K562 (cell line): ENCODE data around the gene FGF5. TPM values are rescaled to one million over a fixed set of nuclear protein-coding genes. Genes with fewer than 3 reads are reported as not detected.

Source experiments
- BHLHE40 ChIP-seq: IDR thresholded peaks from 2 replicates; pipeline ENCODE4 v1.6.1; 2011; ENCODE audit warnings: low read length, improper control_type of control experiment
- FOXP1 ChIP-seq: sonication (generic); formaldehyde crosslinking; IDR thresholded peaks from 2 replicates; pipeline ENCODE4 v1.8.0; 2022; ENCODE audit warnings: mild to moderate bottlenecking, missing genetic modification reagents
- HEY1 ChIP-seq: fragments of 250-450 bp; sonication (Bioruptor Pico); IDR thresholded peaks from 2 replicates; pipeline ENCODE4 v1.5.0; 2020; ENCODE audit warnings: mild to moderate bottlenecking, moderate library complexity, borderline replicate concordance
- JUN ChIP-seq, 2 experiments: sonication (generic) in 1 of 2; formaldehyde crosslinking in 1 of 2; IDR thresholded peaks; 2 replicates each; pipeline versions ENCODE4 v1.6.1 to v1.8.0; 2012 to 2022; ENCODE audit warnings: borderline replicate concordance in 2 of 2, mild to moderate bottlenecking in 2 of 2, improper control_type of control experiment in 1 of 2, low read depth in 1 of 2, low read length in 1 of 2, missing genetic modification reagents in 1 of 2
- KAT7 ChIP-seq: sonication (generic); formaldehyde crosslinking; IDR thresholded peaks from 2 replicates; pipeline ENCODE4 v1.8.0; 2022; ENCODE audit warnings: missing genetic modification reagents, mild to moderate bottlenecking, borderline replicate concordance
- KDM5B ChIP-seq: fragments of 200-600 bp; sonication (generic); IDR thresholded peaks from 2 replicates; pipeline ENCODE4 v1.6.1; 2012; ENCODE audit warnings: low read depth, mild to moderate bottlenecking, moderate library complexity, low read length, control low read depth, inconsistent platforms; ENCODE audit not compliant: insufficient replicate concordance
- NONO ChIP-seq, 2 experiments: fragments of 200-400 bp in 1 of 2; fragments of 450-650 bp in 1 of 2; formaldehyde crosslinking in 1 of 2; IDR thresholded peaks; 2 replicates each; pipeline ENCODE4 v1.6.1; 2017; ENCODE audit warnings: low read depth in 2 of 2, mild to moderate bottlenecking in 2 of 2, moderate library complexity in 2 of 2, low read length in 1 of 2
- PHF8 ChIP-seq: fragments of 200-600 bp; sonication (generic); IDR thresholded peaks from 2 replicates; pipeline ENCODE4 v1.6.1; 2012; ENCODE audit warnings: mixed run types, mild to moderate bottlenecking, inconsistent platforms, low read length, moderate library complexity, borderline replicate concordance
- RCOR1 ChIP-seq, 2 experiments: IDR thresholded peaks; 2 replicates each; pipeline ENCODE4 v1.6.1; 2012; ENCODE audit warnings: low read depth in 2 of 2, low read length in 2 of 2, borderline replicate concordance in 1 of 2, improper control_type of control experiment in 1 of 2
- TAF1 ChIP-seq: IDR thresholded peaks from 2 replicates; pipeline ENCODE4 v1.6.1; 2011; ENCODE audit warnings: mild to moderate bottlenecking, low read length, moderate library complexity; ENCODE audit not compliant: insufficient read depth, control insufficient read depth, severe bottlenecking; ENCODE audit errors: extremely low read depth
- ZFX ChIP-seq: sonication (generic); formaldehyde crosslinking; IDR thresholded peaks from 2 replicates; pipeline ENCODE4 v1.8.0; 2022; ENCODE audit warnings: mild to moderate bottlenecking, missing genetic modification reagents, moderate library complexity
- polyA plus RNA-seq, 8 experiments: library from polyadenylated mRNA; depleted of rRNA in 4 of 8; stranded (reverse) in 5 of 8; unstranded in 3 of 8; fragments of >200 nt; fragmentation: Nextera tagmentation in 2 of 8; fragmentation: Illumina TruSeq in 1 of 8; extraction: Ambion mirVana in 2 of 8; extraction: Trizol in 1 of 8; gene quantifications; 2 replicates each; pipeline versions ENCODE4 v1.2.1 to v1.2.3, GENCODE V29; 2011 to 2014; ENCODE audit warnings: inconsistent platforms in 1 of 8, missing spikeins in 1 of 8
- total RNA-seq, 7 experiments: library from RNA; depleted of rRNA in 6 of 7; stranded (reverse); fragments of >200 nt in 6 of 7; fragmentation: Illumina TruSeq in 2 of 7; extraction: Trizol in 2 of 7; gene quantifications; 2 replicates each; pipeline versions ENCODE4 v1.2.1 to v1.2.3, GENCODE V29; 2011 to 2021; ENCODE audit warnings: low replicate concordance in 1 of 7
- TF ChIP-seq, protein P1 (sequence below): fragments of 450-650 bp; IDR thresholded peaks from 2 replicates; pipeline ENCODE4 v1.6.1; 2018; ENCODE audit not compliant: partially characterized antibody
- TF ChIP-seq, protein P2 (sequence below), 2 experiments: IDR thresholded peaks; 2 replicates each; pipeline ENCODE4 v1.6.1; 2012; ENCODE audit warnings: improper control_type of control experiment in 2 of 2, low read depth in 2 of 2, low read length in 2 of 2, borderline replicate concordance in 1 of 2
- TF ChIP-seq, protein P3 (sequence below): sonication (generic); formaldehyde crosslinking; IDR thresholded peaks from 2 replicates; pipeline ENCODE4 v1.8.0; 2022; ENCODE audit warnings: missing genetic modification reagents, mild to moderate bottlenecking, moderate library complexity, borderline replicate concordance
- TF ChIP-seq, protein P4 (sequence below), 2 experiments: fragments of 450-650 bp; conservative IDR thresholded peaks; 2 replicates each; pipeline ENCODE4 v1.6.1; 2017; ENCODE audit warnings: mild to moderate bottlenecking in 2 of 2, moderate library complexity in 2 of 2

The FGF5 gene
- total and polyA plus RNA-seq, 9 of the 15 experiments (the other 6 are each of a cell fraction or from before 2014, with no cell fraction given): 0.38 to 2.7 (median 1.1) TPM

DNA sequence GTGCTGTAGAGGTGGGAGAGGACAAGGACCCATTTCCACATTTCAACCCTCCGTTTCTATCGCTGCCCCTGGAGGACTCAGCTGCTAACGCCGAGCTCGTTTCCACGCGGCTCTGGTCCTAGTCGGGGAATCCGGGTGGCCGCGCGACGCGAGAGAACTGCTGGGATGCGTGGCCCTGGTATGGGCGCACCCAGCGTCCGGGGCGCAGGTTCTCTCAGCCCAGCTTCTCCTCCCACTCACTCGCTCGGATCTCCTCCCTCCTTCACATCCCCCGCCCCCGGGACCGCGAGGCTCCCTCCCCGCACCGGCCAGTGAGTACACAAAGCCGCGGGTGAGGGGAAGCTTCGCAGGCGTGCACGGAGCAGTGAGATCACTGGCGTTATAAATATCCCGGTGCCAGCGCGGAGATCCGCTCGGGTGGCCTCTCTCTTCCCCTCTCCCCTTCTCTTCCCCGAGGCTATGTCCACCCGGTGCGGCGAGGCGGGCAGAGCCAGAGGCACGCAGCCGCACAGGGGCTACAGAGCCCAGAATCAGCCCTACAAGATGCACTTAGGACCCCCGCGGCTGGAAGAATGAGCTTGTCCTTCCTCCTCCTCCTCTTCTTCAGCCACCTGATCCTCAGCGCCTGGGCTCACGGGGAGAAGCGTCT, at the start of gene FGF5 (continued):
- TF ChIP-seq BHLHE40: peak; percentile 55
- no peak for TF ChIP-seq HEY1 (CRISPR knock-in tag)
- TF ChIP-seq, protein P1, sequence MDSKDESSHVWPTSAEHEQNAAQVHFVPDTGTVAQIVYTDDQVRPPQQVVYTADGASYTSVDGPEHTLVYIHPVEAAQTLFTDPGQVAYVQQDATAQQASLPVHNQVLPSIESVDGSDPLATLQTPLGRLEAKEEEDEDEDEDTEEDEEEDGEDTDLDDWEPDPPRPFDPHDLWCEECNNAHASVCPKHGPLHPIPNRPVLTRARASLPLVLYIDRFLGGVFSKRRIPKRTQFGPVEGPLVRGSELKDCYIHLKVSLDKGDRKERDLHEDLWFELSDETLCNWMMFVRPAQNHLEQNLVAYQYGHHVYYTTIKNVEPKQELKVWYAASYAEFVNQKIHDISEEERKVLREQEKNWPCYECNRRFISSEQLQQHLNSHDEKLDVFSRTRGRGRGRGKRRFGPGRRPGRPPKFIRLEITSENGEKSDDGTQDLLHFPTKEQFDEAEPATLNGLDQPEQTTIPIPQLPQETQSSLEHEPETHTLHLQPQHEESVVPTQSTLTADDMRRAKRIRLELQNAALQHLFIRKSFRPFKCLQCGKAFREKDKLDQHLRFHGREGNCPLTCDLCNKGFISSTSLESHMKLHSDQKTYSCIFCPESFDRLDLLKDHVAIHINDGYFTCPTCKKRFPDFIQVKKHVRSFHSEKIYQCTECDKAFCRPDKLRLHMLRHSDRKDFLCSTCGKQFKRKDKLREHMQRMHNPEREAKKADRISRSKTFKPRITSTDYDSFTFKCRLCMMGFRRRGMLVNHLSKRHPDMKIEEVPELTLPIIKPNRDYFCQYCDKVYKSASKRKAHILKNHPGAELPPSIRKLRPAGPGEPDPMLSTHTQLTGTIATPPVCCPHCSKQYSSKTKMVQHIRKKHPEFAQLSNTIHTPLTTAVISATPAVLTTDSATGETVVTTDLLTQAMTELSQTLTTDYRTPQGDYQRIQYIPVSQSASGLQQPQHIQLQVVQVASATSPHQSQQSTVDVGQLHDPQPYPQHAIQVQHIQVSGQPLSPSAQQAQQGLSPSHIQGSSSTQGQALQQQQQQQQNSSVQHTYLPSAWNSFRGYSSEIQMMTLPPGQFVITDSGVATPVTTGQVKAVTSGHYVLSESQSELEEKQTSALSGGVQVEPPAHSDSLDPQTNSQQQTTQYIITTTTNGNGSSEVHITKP: peak; percentile 26
- TF ChIP-seq, protein P2, sequence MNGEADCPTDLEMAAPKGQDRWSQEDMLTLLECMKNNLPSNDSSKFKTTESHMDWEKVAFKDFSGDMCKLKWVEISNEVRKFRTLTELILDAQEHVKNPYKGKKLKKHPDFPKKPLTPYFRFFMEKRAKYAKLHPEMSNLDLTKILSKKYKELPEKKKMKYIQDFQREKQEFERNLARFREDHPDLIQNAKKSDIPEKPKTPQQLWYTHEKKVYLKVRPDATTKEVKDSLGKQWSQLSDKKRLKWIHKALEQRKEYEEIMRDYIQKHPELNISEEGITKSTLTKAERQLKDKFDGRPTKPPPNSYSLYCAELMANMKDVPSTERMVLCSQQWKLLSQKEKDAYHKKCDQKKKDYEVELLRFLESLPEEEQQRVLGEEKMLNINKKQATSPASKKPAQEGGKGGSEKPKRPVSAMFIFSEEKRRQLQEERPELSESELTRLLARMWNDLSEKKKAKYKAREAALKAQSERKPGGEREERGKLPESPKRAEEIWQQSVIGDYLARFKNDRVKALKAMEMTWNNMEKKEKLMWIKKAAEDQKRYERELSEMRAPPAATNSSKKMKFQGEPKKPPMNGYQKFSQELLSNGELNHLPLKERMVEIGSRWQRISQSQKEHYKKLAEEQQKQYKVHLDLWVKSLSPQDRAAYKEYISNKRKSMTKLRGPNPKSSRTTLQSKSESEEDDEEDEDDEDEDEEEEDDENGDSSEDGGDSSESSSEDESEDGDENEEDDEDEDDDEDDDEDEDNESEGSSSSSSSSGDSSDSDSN (IDR thresholded peaks at IDR 0.05; ENCODE audit: borderline replicate concordance in 1 of 2, low read depth in 2 of 2, low read length in 2 of 2): peak in 1 of 2 experiments; percentile 64; a peak in 1 of 4 replicates
- TF ChIP-seq JUN (IDR thresholded peaks at IDR 0.05; ENCODE audit: borderline replicate concordance, low read depth, low read length): peak; percentile 8; the same call in 1 of the 2 replicates
- no peak for TF ChIP-seq JUN (CRISPR knock-in tag; IDR thresholded peaks at IDR 0.05; ENCODE audit: borderline replicate concordance)
- TF ChIP-seq PHF8: peak; percentile 77
- 0 out of 4 replicates have a peak, but pooled peaks of 1 of the 2 experiments have one; percentile 19 for TF ChIP-seq RCOR1 (IDR thresholded peaks at IDR 0.05; ENCODE audit: borderline replicate concordance in 1 of 2, low read depth in 2 of 2, low read length in 2 of 2)
- peak; percentile 74 for TF ChIP-seq TAF1
- TF ChIP-seq, protein P3, sequence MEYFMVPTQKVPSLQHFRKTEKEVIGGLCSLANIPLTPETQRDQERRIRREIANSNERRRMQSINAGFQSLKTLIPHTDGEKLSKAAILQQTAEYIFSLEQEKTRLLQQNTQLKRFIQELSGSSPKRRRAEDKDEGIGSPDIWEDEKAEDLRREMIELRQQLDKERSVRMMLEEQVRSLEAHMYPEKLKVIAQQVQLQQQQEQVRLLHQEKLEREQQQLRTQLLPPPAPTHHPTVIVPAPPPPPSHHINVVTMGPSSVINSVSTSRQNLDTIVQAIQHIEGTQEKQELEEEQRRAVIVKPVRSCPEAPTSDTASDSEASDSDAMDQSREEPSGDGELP (CRISPR knock-in tag): peak; percentile 10; the same call in 1 of the 2 replicates
- TF ChIP-seq ZFX: peak; percentile 41; the same call in 1 of the 2 replicates
- peak; percentile 15; the same call in 1 of the 2 replicates for TF ChIP-seq FOXP1 (CRISPR knock-in tag)
- TF ChIP-seq, protein P4, sequence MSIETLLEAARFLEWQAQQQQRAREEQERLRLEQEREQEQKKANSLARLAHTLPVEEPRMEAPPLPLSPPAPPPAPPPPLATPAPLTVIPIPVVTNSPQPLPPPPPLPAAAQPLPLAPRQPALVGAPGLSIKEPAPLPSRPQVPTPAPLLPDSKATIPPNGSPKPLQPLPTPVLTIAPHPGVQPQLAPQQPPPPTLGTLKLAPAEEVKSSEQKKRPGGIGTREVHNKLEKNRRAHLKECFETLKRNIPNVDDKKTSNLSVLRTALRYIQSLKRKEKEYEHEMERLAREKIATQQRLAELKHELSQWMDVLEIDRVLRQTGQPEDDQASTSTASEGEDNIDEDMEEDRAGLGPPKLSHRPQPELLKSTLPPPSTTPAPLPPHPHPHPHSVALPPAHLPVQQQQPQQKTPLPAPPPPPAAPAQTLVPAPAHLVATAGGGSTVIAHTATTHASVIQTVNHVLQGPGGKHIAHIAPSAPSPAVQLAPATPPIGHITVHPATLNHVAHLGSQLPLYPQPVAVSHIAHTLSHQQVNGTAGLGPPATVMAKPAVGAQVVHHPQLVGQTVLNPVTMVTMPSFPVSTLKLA (conservative IDR thresholded peaks at IDR 0.05): peak; percentile 34 to 78; a peak in 3 of 4 replicates
- peak; percentile 86; the same call in 1 of the 2 replicates for TF ChIP-seq KAT7 (CRISPR knock-in tag)
- TF ChIP-seq KDM5B: peak; percentile 72
- TF ChIP-seq NONO (IDR thresholded peaks at IDR 0.05; ENCODE audit: low read depth in 2 of 2, low read length in 1 of 2): no peak
